PC-9 (cell line): ENCODE measurements around the gene STARD10. TPM values are rescaled to one million over a fixed set of nuclear protein-coding genes. Genes with fewer than 3 reads are reported as not detected.

ENCODE experiments used
- BruUV-seq: library from RNA; stranded (reverse); fragments of 400-500 nt; replicated peaks from 2 replicates; lab custom pipeline; 2021; lab: Mats Ljungman, UMichigan
- CTCF ChIA-PET: fragments of 300-600 bp; sonication (Branson Sonifier 250); formaldehyde crosslinking; loops from one replicate; lab custom pipeline; 2022; ENCODE audit warnings: antibody characterized with exemption; lab: Charles Lee
- POLR2A ChIA-PET: fragments of 300-600 bp; sonication (Branson Sonifier 250); formaldehyde crosslinking; loops from one replicate; lab custom pipeline; 2022; ENCODE audit warnings: antibody characterized with exemption; ENCODE audit not compliant: unreplicated experiment; lab: Charles Lee
- DNase-seq, 2 experiments: peaks; one replicate each; pipeline versions ENCODE4 v3.0.0 to v3.0.0-alpha.2; 2015 to 2022; ENCODE audit warnings: mixed read lengths in 1 of 2
- H2AFZ ChIP-seq: fragments of 200-600 bp; sonication (generic); 2 replicates; pipeline ENCODE4 v1.8.1; 2017; ENCODE audit warnings: antibody characterized with exemption
- H3F3A ChIP-seq: fragments of 200-600 bp; sonication (generic); 2 replicates; pipeline ENCODE4 v1.8.1; 2017; ENCODE audit warnings: antibody characterized with exemption, mild to moderate bottlenecking, low read depth; ENCODE audit not compliant: insufficient read depth
- H3K27ac ChIP-seq: fragments of 200-600 bp; sonication (generic); 2 replicates; pipeline ENCODE4 v1.6.1; 2016; ENCODE audit warnings: mixed run types
- H3K27me3 ChIP-seq: fragments of 200-600 bp; sonication (generic); 2 replicates; pipeline ENCODE4 v1.6.1; 2016; ENCODE audit warnings: low read depth, mixed run types; ENCODE audit not compliant: insufficient read depth
- H3K36me3 ChIP-seq: fragments of 200-600 bp; sonication (generic); 2 replicates; pipeline ENCODE4 v1.6.1; 2016; ENCODE audit warnings: low read depth, mixed run types
- H3K4me1 ChIP-seq: fragments of 200-600 bp; sonication (generic); replicated peaks from 2 replicates; pipeline ENCODE4 v1.6.1; 2016; ENCODE audit warnings: mixed run types; ENCODE audit not compliant: insufficient read depth
- H3K4me2 ChIP-seq: fragments of 200-600 bp; sonication (generic); 2 replicates; pipeline ENCODE4 v1.6.1; 2017; ENCODE audit warnings: mixed run types
- H3K4me3 ChIP-seq: fragments of 200-600 bp; sonication (generic); 2 replicates; pipeline ENCODE4 v1.6.1; 2016; ENCODE audit warnings: mixed run types
- H3K79me2 ChIP-seq: fragments of 200-600 bp; sonication (generic); 2 replicates; pipeline ENCODE4 v1.6.1; 2017; ENCODE audit warnings: low read depth, mixed run types
- H3K9me2 ChIP-seq: fragments of 200-600 bp; sonication (generic); 2 replicates; pipeline ENCODE4 v1.8.1; 2017; ENCODE audit warnings: mild to moderate bottlenecking; ENCODE audit not compliant: insufficient read depth
- H3K9me3 ChIP-seq: fragments of 200-600 bp; sonication (generic); 2 replicates; pipeline ENCODE4 v1.8.1; 2016; ENCODE audit warnings: low read depth; ENCODE audit not compliant: insufficient read depth
- H4K20me1 ChIP-seq: fragments of 200-600 bp; sonication (generic); 2 replicates; pipeline ENCODE4 v1.8.1; 2017; ENCODE audit not compliant: insufficient read depth
- EZH2 ChIP-seq: fragments of 200-600 bp; sonication (generic); IDR thresholded peaks from 2 replicates; pipeline ENCODE4 v1.8.0; 2017; ENCODE audit warnings: antibody characterized with exemption, low read depth
- intact Hi-C: fragments of 100-400 bp; cut with micrococcal nuclease; formaldehyde crosslinking; loops from one replicate; pipeline ENCODE4 v1.10.0; 2022; ENCODE audit not compliant: unreplicated experiment
- total RNA-seq: library from RNA; stranded (reverse); gene quantifications from 2 replicates; pipeline ENCODE4 v1.2.3, GENCODE V29; 2021
- TF ChIP-seq, protein P1 (sequence below): fragments of 200-600 bp; sonication (generic); conservative IDR thresholded peaks from 2 replicates; pipeline ENCODE4 v1.6.1; 2017; ENCODE audit warnings: mixed run types, antibody characterized with exemption, mild to moderate bottlenecking, moderate library complexity

The STARD10 gene
- total RNA-seq, 1 experiment from 2014 or later: 145 TPM

- ChIA-PET POLR2A (interaction anchor here (0.6 to 0.7 kb wide), 2 partner anchors 17 to 704 kb away, joined by 3 to 7 read pairs; partner anchors contain the start of gene STARD10), CTCF (interaction anchor here (0.6 kb wide), 1 partner anchor 42 kb away, joined by 3 read pairs; no protein-coding TSS in a partner anchor)
- Histone ChIP-seq H3K27me3 (no peaks in the 10 kb centered on the region), H3K4me1 (peaks cover 47% of the 10 kb centered on the region), H3F3A (peaks cover 22% of the 10 kb centered on the region; the same call in 1 of the 2 replicates), H2AFZ (no peak overlapping the region), H3K79me2 (peaks cover 77% of the 10 kb centered on the region), H3K9me3 (no peaks in the 10 kb centered on the region), H4K20me1 (peaks cover 18% of the 10 kb centered on the region; the same call in 1 of the 2 replicates), H3K36me3 (peaks cover 9% of the 10 kb centered on the region; the same call in 1 of the 2 replicates), H3K9me2 (no peaks in the 10 kb centered on the region), H3K27ac (peak overlapping the region; percentile 22), H3K4me2 (peak overlapping the region; percentile 51), H3K4me3 (no peak overlapping the region)
- no TSS peak for BruUV-seq
- no peak for TF ChIP-seq EZH2
- TF ChIP-seq, protein P1, sequence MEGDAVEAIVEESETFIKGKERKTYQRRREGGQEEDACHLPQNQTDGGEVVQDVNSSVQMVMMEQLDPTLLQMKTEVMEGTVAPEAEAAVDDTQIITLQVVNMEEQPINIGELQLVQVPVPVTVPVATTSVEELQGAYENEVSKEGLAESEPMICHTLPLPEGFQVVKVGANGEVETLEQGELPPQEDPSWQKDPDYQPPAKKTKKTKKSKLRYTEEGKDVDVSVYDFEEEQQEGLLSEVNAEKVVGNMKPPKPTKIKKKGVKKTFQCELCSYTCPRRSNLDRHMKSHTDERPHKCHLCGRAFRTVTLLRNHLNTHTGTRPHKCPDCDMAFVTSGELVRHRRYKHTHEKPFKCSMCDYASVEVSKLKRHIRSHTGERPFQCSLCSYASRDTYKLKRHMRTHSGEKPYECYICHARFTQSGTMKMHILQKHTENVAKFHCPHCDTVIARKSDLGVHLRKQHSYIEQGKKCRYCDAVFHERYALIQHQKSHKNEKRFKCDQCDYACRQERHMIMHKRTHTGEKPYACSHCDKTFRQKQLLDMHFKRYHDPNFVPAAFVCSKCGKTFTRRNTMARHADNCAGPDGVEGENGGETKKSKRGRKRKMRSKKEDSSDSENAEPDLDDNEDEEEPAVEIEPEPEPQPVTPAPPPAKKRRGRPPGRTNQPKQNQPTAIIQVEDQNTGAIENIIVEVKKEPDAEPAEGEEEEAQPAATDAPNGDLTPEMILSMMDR: no peak
- peak; percentile 65 to 75 for DNase-seq
- intact Hi-C loops: no loop called here
Observed at GRCh38 chr11:72776844-72777754, 16.7 kb downstream of the STARD10 start.

GRCh38 chr11:72776117-72776843, 17.6 kb downstream of the STARD10 start:
- Histone ChIP-seq H3K4me3 (no peak overlapping the region), H3K79me2 (peaks cover 77% of the 10 kb centered on the region), H3K27ac (no peak overlapping the region), H3K4me2 (peak overlapping the region; percentile 51), H2AFZ (no peak overlapping the region), H3K4me1 (peaks cover 44% of the 10 kb centered on the region), H3K9me2 (no peaks in the 10 kb centered on the region), H3K36me3 (peaks cover 9% of the 10 kb centered on the region; the same call in 1 of the 2 replicates), H3K9me3 (no peaks in the 10 kb centered on the region), H3K27me3 (no peaks in the 10 kb centered on the region), H3F3A (peaks cover 22% of the 10 kb centered on the region; the same call in 1 of the 2 replicates), H4K20me1 (peaks cover 18% of the 10 kb centered on the region; the same call in 1 of the 2 replicates)
- ChIA-PET CTCF (interaction anchor here (0.6 kb wide), 1 partner anchor 41 kb away, joined by 3 read pairs; no protein-coding TSS in a partner anchor), POLR2A (interaction anchor here (0.6 kb wide), 2 partner anchors 47 to 703 kb away, joined by 3 to 15 read pairs; no protein-coding TSS in a partner anchor)
- TF ChIP-seq, protein P1: no peak
- no peak for TF ChIP-seq EZH2
- intact Hi-C loops: no loop called here
- BruUV-seq: no TSS peak
- DNase-seq: no peak
